Esophagus muscularis mucosa (tissue), 4 donors: ENCODE measurements around the gene PDXK. TPM values are rescaled to one million over a fixed set of nuclear protein-coding genes. Genes with fewer than 3 reads are reported as not detected.

ENCODE experiments used
- DNase-seq: peaks from one replicate; pipeline ENCODE4 v3.0.0-alpha.2; 2017; ENCODE audit errors: extremely low spot score
- H3K27ac ChIP-seq, 4 donors: fragments of 200-600 bp; sonication (generic); replicated peaks in 1 of 4; 1 replicate in 3 of 4; 2 replicates in 1 of 4; pipeline ENCODE4 v1.5.1; 2016 to 2019; ENCODE audit warnings: mild to moderate bottlenecking in 1 of 4
- H3K27me3 ChIP-seq, 4 donors: fragments of 200-600 bp; sonication (generic); one replicate each; pipeline versions ENCODE4 v1.5.1 to v1.6.0; 2016 to 2019
- H3K36me3 ChIP-seq, 4 donors: fragments of 200-600 bp; sonication (generic); one replicate each; pipeline ENCODE4 v1.5.1; 2016 to 2019
- H3K4me1 ChIP-seq, 4 donors: fragments of 200-600 bp; sonication (generic); one replicate each; pipeline ENCODE4 v1.5.1; 2016 to 2019
- H3K4me3 ChIP-seq, 4 donors: fragments of 200-600 bp; sonication (generic); 1 replicate in 2 of 4; 2 replicates in 2 of 4; pipeline ENCODE4 v1.5.1; 2016 to 2019; ENCODE audit warnings: mild to moderate bottlenecking in 4 of 4, moderate library complexity in 1 of 4
- H3K9me3 ChIP-seq, 4 donors: fragments of 200-600 bp; sonication (generic); 1 replicate in 3 of 4; 2 replicates in 1 of 4; pipeline ENCODE4 v1.5.1; 2016 to 2019
- CTCF ChIP-seq, 3 experiments: fragments of 200-600 bp in 2 of 3; fragments of 450-650 bp in 1 of 3; sonication (generic) in 2 of 3; IDR thresholded peaks; one replicate each; pipeline ENCODE4 v1.5.1; 2017 to 2019; ENCODE audit warnings: antibody characterized with exemption in 3 of 3, mild to moderate bottlenecking in 2 of 3, moderate library complexity in 1 of 3
- EP300 ChIP-seq: sonication (generic); formaldehyde crosslinking; IDR thresholded peaks from one replicate; pipeline ENCODE4 v1.6.1; 2017; ENCODE audit warnings: antibody characterized with exemption
- POLR2A ChIP-seq: fragments of 450-650 bp; IDR thresholded peaks from one replicate; pipeline ENCODE4 v1.6.1; 2017; ENCODE audit warnings: antibody characterized with exemption, moderate library complexity, mild to moderate bottlenecking, low read depth
- POLR2AphosphoS5 ChIP-seq, 2 donors: sonication (generic); formaldehyde crosslinking; IDR thresholded peaks; one replicate each; pipeline ENCODE4 v1.6.1; 2017; ENCODE audit warnings: antibody characterized with exemption in 2 of 2
- WGBS: methylation state at CpG from one replicate; pipeline ENCODE4 v1.1.5; 2018; 5-methylcytosine and 5-hydroxymethylcytosine counted together
- intact Hi-C: fragments of 100-400 bp; cut with DNase I; formaldehyde crosslinking; loops from one replicate; pipeline ENCODE4 v1.15.1; 2023
- total RNA-seq, 4 donors: library from RNA; depleted of rRNA; stranded (reverse); fragments of >200 nt; gene quantifications; one replicate each; pipeline versions ENCODE4 v1.1.0 to v1.2.1, GENCODE V29; 2016

PDXK gene
- total RNA-seq, 4 donors from 2014 or later = 22.4 to 40.9 (median 31.8) TPM

GRCh38 chr21:43721206-43721605 lies 2.3 kb downstream of the PDXK start:
- peaks cover 39 to 52% (median 51%) of the 10 kb centered on the region in 4 donors for H3K4me1 ChIP-seq
- peak overlapping the region in 3 of 4 donors; percentile 84 to 95 (median 93) for H3K4me3 ChIP-seq
- WGBS = 100% methylated on average over 2 of the region's 4 CpGs
- H3K27ac ChIP-seq = peak overlapping the region in 1 of 4 donors; percentile 1
- TF ChIP-seq POLR2AphosphoS5 (IDR thresholded peaks at IDR 0.05) (no peak), CTCF (IDR thresholded peaks at IDR 0.05) (no peak), EP300 (no peak), POLR2A (no peak)
- peaks cover 0 to 4% (median 0%) of the 10 kb centered on the region in 4 donors for H3K27me3 ChIP-seq
- H3K36me3 ChIP-seq = peaks cover 0 to 10% (median 9%) of the 10 kb centered on the region in 4 donors
- no peak for DNase-seq
- intact Hi-C loops = no loop called here
- no peaks in the 10 kb centered on the region for H3K9me3 ChIP-seq

GRCh38 chr21:43721939-43722338 lies 3.0 kb downstream of the PDXK start:
- TF ChIP-seq EP300 (no peak), CTCF (IDR thresholded peaks at IDR 0.05) (no peak), POLR2AphosphoS5 (IDR thresholded peaks at IDR 0.05) (no peak), POLR2A (no peak)
- Histone ChIP-seq H3K27me3 (peaks cover 0 to 4% (median 0%) of the 10 kb centered on the region in 4 donors), H3K36me3 (peaks cover 0 to 10% (median 9%) of the 10 kb centered on the region in 4 donors), H3K4me3 (no peak overlapping the region), H3K9me3 (no peaks in the 10 kb centered on the region), H3K27ac (no peak overlapping the region), H3K4me1 (peaks cover 46 to 60% (median 58%) of the 10 kb centered on the region in 4 donors)
- intact Hi-C loops = no loop called here
- WGBS = 81% methylated on average over 3 of the region's 3 CpGs
- DNase-seq = no peak

GRCh38 chr21:43723648-43724047 lies 4.7 kb downstream of the PDXK start:
- H3K36me3 ChIP-seq = peaks cover 0 to 10% (median 9%) of the 10 kb centered on the region in 4 donors
- DNase-seq = no peak
- no peak overlapping the region for H3K27ac ChIP-seq
- peaks cover 56 to 70% (median 69%) of the 10 kb centered on the region in 4 donors for H3K4me1 ChIP-seq
- intact Hi-C loops = no loop called here
- TF ChIP-seq POLR2AphosphoS5 (IDR thresholded peaks at IDR 0.05) (no peak), EP300 (no peak), POLR2A (no peak), CTCF (IDR thresholded peaks at IDR 0.05) (no peak)
- H3K9me3 ChIP-seq = no peaks in the 10 kb centered on the region
- WGBS = 100% methylated on average over 3 of the region's 12 CpGs
- H3K4me3 ChIP-seq = no peak overlapping the region
- H3K27me3 ChIP-seq = peaks cover 0 to 4% (median 0%) of the 10 kb centered on the region in 4 donors

GRCh38 chr21:43726686-43727518 lies 8.0 kb downstream of the PDXK start:
- no peaks in the 10 kb centered on the region for H3K9me3 ChIP-seq
- H3K27me3 ChIP-seq = no peaks in the 10 kb centered on the region
- no peak for TF ChIP-seq EP300
- no peak for TF ChIP-seq POLR2A
- no peak for TF ChIP-seq CTCF (IDR thresholded peaks at IDR 0.05)
- TF ChIP-seq POLR2AphosphoS5 (IDR thresholded peaks at IDR 0.05) = no peak
- peak overlapping the region; percentile 80 to 89 (median 84) for H3K27ac ChIP-seq
- peaks cover 0 to 10% (median 9%) of the 10 kb centered on the region in 4 donors for H3K36me3 ChIP-seq
- no peak overlapping the region for H3K4me3 ChIP-seq
- intact Hi-C loops = loop anchor here (5.0 kb wide), 1 partner anchor 50 kb away; the partner anchor contains the start of gene CSTB
- H3K4me1 ChIP-seq = peaks cover 48 to 68% (median 62%) of the 10 kb centered on the region in 4 donors
- WGBS = 63% methylated on average over 20 of the region's 21 CpGs
- no peak for DNase-seq
